ENCODE results near the gene ANKFN1.

DNA sequence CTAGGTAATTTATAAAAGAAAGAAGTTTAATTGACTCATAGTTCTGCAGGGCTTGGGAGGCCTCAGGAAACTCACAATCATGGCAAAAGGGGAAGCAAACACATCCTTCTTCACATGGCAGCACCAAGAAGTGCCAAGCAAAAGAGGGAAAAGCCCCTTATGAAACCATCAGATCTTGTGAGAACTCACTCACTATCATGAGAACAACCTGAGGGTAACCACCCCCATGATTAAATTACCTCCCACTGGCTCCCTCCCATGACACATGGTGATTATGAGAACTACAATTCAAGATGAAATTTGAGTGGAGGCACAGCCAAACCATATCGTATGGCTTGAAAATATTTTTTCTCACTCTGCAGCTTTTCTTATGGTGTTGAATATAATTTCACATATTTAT lies 151.7 kb downstream of the ANKFN1 start:
- TF ChIP-seq, protein P1, sequence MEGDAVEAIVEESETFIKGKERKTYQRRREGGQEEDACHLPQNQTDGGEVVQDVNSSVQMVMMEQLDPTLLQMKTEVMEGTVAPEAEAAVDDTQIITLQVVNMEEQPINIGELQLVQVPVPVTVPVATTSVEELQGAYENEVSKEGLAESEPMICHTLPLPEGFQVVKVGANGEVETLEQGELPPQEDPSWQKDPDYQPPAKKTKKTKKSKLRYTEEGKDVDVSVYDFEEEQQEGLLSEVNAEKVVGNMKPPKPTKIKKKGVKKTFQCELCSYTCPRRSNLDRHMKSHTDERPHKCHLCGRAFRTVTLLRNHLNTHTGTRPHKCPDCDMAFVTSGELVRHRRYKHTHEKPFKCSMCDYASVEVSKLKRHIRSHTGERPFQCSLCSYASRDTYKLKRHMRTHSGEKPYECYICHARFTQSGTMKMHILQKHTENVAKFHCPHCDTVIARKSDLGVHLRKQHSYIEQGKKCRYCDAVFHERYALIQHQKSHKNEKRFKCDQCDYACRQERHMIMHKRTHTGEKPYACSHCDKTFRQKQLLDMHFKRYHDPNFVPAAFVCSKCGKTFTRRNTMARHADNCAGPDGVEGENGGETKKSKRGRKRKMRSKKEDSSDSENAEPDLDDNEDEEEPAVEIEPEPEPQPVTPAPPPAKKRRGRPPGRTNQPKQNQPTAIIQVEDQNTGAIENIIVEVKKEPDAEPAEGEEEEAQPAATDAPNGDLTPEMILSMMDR (conservative IDR thresholded peaks at IDR 0.05; ENCODE audit: low read length) = peak; percentile 58
- TF ChIP-seq EZH2phosphoT487 (IDR thresholded peaks at IDR 0.05; ENCODE audit: borderline replicate concordance) = no peak

All from Loucy (cell line).